ENCODE results near the gene RIOK1. TPM values are rescaled to one million over a fixed set of nuclear protein-coding genes. Genes with fewer than 3 reads are reported as not detected.

The RIOK1 gene
- total RNA-seq, result 10 to 100 TPM in 3 of 4 donors, 1 to 10 TPM in 1; 9.8 to 66.5 (median 23.9) TPM

DNA sequence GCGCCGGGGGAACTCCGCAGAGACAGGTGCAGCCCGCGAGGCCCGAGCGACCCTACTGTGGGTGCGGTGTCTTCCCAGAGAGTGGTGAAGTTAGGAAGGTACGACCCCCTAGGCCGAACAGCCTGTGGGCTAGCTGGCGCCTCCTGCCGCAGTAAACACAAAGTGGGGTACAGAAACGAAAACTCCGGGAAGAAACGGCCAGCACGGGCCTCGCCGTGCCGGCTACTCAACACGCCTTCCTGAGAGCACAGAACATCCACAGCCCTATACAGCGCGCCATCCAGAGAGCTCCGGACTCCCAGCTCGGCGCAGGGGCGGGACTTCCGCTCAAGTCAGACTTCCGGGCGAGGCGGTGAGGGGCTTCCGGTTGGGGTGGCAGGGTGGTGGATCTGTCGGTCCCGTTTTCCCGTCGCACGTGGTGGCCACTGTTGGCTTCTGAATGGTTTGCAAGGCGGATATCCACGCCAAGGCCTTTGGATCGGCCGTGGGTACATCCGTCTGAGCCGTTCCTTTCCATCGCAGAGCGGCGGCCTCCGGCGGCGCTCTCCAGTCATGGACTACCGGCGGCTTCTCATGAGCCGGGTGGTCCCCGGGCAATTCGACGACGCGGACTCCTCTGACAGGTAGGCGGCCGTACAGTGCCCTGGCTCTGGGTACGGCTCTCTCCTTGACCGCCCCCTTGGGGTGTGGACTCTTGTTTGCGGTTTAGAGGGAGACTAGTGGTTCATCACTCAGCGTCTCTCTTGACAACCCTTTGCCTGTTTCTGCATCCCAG is at the start of gene RIOK1, which contains the start of gene CAGE1:
RIOK1 (plus strand) TSS at position 358 of the 775 bp plus-strand sequence; CDS start at position 553, 195 bp downstream.
CAGE1 (minus strand) TSS at position 292 of the 775 bp plus-strand sequence. CDS start 2,569 bp downstream, outside the sequence.
- no peaks in the 10 kb centered on the region for H3K9me3 ChIP-seq
- peak; percentile 96 for DNase-seq
- H3K27ac ChIP-seq, result peak within 1 kb of the TSS; percentile 92 to 97 (median 95)
- no peaks in the 10 kb centered on the region for H3K27me3 ChIP-seq
- H3K4me1 ChIP-seq, result peaks cover 7 to 31% (median 18%) of the 10 kb centered on the region in 4 donors
- TF ChIP-seq POLR2A (IDR thresholded peaks at IDR 0.05) (peak; percentile 94), EP300 (IDR thresholded peaks at IDR 0.05; ENCODE audit: low read depth) (no peak), POLR2AphosphoS5 (IDR thresholded peaks at IDR 0.05) (peak; percentile 87 to 93 (median 87))
- TF ChIP-seq, protein P1, sequence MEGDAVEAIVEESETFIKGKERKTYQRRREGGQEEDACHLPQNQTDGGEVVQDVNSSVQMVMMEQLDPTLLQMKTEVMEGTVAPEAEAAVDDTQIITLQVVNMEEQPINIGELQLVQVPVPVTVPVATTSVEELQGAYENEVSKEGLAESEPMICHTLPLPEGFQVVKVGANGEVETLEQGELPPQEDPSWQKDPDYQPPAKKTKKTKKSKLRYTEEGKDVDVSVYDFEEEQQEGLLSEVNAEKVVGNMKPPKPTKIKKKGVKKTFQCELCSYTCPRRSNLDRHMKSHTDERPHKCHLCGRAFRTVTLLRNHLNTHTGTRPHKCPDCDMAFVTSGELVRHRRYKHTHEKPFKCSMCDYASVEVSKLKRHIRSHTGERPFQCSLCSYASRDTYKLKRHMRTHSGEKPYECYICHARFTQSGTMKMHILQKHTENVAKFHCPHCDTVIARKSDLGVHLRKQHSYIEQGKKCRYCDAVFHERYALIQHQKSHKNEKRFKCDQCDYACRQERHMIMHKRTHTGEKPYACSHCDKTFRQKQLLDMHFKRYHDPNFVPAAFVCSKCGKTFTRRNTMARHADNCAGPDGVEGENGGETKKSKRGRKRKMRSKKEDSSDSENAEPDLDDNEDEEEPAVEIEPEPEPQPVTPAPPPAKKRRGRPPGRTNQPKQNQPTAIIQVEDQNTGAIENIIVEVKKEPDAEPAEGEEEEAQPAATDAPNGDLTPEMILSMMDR (IDR thresholded peaks at IDR 0.05), result peak in 3 of 5 experiments; percentile 15 to 43 (median 29)
- H3K36me3 ChIP-seq, result peaks cover 0 to 14% (median 2%) of the 10 kb centered on the region in 4 donors
- in situ Hi-C loops (cut with MboI; ENCODE audit: low pct_ligation_motif_present in 1 of 4, low pct_unique_long_range_greater_than_20kb in 1 of 4, low sequenced_read_pairs in 3 of 4), result loop anchor here in 1 of 4 donors (25.0 kb wide), 1 partner anchor 102 kb away; no protein-coding TSS in a partner anchor
- 0% methylated on average over 2 to 60 of the region's 62 CpGs for WGBS, 2 donors (ENCODE audit: low coverage in 1 of 2)
- intact Hi-C loops (cut with DNase I; ENCODE audit: low total_unique reads), result loop anchor here (2.0 kb wide), 1 partner anchor 77 kb away; the partner anchor contains the start of gene SSR1
- peak within 1 kb of the TSS; percentile 63 to 91 (median 80) for H3K4me3 ChIP-seq

DNA sequence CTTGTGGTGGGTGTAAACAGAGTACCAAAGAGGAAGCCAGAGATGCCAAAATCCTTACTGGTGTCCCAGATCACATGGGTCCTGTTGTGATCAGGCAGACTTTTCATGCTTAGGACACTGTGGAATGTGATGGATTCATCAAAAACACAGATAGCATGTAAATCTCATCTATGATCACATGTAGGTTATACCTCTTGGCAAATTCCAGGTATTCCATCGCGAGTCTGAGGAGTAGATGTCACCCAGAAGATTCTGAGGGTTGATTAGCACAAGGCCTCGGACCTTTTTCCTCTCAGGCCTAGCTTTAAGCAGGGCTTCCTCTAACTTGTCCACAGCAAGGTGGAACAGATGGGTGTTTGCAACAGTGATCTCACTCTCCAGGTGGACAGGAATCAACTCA is 48.3 kb upstream of the RIOK1 start:
- H3K4me3 ChIP-seq, result no peak overlapping the region
- no peak overlapping the region for H3K27ac ChIP-seq
- no peak for DNase-seq
- TF ChIP-seq, protein P1 (IDR thresholded peaks at IDR 0.05), result no peak
- TF ChIP-seq EP300 (IDR thresholded peaks at IDR 0.05; ENCODE audit: low read depth), result no peak
- no peak for TF ChIP-seq POLR2A (IDR thresholded peaks at IDR 0.05)
- no peak for TF ChIP-seq POLR2AphosphoS5 (IDR thresholded peaks at IDR 0.05)
- no peaks in the 10 kb centered on the region for H3K4me1 ChIP-seq
- WGBS, 2 donors (ENCODE audit: low coverage in 1 of 2), result 99% methylated on average over 3 of the region's 3 CpGs; no CpG with 5 or more reads in 1 of the 2 donors
- no peaks in the 10 kb centered on the region for H3K36me3 ChIP-seq
- H3K27me3 ChIP-seq, result no peaks in the 10 kb centered on the region
- intact Hi-C loops (cut with DNase I; ENCODE audit: low total_unique reads), result no loop called here
- in situ Hi-C loops (cut with MboI; ENCODE audit: low pct_ligation_motif_present in 1 of 4, low pct_unique_long_range_greater_than_20kb in 1 of 4, low sequenced_read_pairs in 3 of 4), result no loop called here
- H3K9me3 ChIP-seq, result no peaks in the 10 kb centered on the region

DNA sequence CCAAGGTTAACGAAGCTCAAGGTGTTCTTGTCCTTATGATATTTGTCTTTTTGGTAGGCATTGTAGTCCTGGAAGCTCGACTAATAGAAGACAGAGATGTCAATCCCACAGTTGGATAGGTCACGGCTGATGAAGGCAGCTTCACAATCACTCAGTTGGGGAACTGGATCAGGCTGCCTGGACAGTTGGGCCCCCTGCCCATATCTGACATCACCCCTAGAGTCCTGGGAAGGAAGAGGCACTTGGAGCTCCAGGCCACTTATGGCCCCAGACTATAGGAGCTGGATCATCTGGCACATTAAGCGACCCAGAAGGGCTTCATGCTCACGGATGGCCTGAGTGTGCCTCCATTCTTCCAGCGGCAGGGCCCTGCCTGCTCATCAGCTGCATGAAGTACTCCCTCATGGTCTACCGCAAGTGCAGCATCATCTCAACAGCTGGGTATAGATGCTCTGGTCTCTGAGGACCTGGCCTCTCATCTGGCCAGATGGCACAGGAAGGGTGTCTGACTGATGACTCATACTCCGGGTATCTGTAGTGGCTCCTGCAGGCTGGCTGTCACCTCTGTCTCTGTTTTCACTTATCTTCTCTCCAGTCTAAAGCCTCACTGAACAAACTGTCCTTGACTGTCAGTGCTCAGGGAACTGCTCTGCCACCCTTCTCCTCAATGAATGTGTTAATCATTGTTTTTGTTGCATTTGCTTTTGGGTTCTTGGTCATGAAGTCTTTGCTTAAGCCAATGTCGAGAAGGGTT is 47.4 kb upstream of the RIOK1 start:
- no peaks in the 10 kb centered on the region for H3K36me3 ChIP-seq
- no peaks in the 10 kb centered on the region for H3K4me1 ChIP-seq
- in situ Hi-C loops (cut with MboI; ENCODE audit: low pct_ligation_motif_present in 1 of 4, low pct_unique_long_range_greater_than_20kb in 1 of 4, low sequenced_read_pairs in 3 of 4), result no loop called here
- TF ChIP-seq, protein P1 (IDR thresholded peaks at IDR 0.05), result no peak
- TF ChIP-seq POLR2A (IDR thresholded peaks at IDR 0.05) (no peak), EP300 (IDR thresholded peaks at IDR 0.05; ENCODE audit: low read depth) (no peak), POLR2AphosphoS5 (IDR thresholded peaks at IDR 0.05) (no peak)
- H3K9me3 ChIP-seq, result no peaks in the 10 kb centered on the region
- intact Hi-C loops (cut with DNase I; ENCODE audit: low total_unique reads), result no loop called here
- 71 to 86% methylated on average over 1 to 9 of the region's 9 CpGs for WGBS, 2 donors (ENCODE audit: low coverage in 1 of 2)
- no peak overlapping the region for H3K4me3 ChIP-seq
- H3K27ac ChIP-seq, result no peak overlapping the region
- no peaks in the 10 kb centered on the region for H3K27me3 ChIP-seq
- DNase-seq, result no peak
